Activated CD8-positive, alpha-beta memory T cell treated with anti-CD3 and anti-CD28 coated beads, Interleukin-2, amount 50 U/mL, for 48 hours (primary cell): ENCODE results near the gene TTLL12.

Experiments
- DNase-seq: peaks from one replicate; pipeline ENCODE4 v3.0.0-alpha.2; 2020

TTLL12 gene

DNA sequence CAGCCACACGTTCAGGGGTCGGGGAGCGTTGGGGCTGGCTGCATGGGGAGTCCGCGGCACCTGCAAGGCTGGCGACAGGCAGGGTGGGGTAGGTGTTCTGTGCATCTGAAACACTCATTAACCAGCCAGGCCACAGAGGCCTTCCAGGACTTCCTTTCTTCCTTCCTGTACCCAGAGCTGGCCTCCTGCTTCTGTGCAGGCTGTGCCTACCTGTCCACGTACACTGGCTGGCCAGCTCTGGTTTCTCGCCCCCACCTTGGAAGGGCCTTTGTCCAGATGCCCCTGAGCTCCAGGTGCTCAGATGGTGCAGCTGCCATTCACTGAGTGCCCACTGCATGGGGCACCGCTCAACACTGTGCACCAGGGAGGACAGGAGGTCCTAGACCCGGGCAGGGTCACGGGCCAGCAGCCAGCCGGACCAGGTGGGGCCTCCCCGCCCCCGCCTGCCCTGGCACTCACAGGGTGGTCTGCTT is 15.9 kb downstream of the TTLL12 start:
- DNase-seq, result no peak

DNA sequence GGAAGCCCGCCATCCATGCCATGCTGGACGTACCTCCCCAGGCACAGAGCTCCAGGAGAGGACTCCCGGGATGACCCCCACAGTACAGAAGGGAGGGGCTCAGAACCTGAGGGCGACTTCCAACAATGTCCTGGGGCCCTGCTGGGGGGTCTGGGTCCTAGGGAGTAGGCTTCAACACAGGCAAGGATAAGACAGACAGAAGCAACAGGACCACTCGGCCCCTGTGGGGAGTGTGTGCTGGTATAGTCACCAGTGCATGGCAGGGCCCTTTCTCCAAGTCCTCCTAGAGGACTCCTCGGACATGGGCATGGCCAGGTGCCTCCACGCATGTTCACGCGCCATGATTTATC is 16.8 kb downstream of the TTLL12 start:
- DNase-seq, result no peak

DNA sequence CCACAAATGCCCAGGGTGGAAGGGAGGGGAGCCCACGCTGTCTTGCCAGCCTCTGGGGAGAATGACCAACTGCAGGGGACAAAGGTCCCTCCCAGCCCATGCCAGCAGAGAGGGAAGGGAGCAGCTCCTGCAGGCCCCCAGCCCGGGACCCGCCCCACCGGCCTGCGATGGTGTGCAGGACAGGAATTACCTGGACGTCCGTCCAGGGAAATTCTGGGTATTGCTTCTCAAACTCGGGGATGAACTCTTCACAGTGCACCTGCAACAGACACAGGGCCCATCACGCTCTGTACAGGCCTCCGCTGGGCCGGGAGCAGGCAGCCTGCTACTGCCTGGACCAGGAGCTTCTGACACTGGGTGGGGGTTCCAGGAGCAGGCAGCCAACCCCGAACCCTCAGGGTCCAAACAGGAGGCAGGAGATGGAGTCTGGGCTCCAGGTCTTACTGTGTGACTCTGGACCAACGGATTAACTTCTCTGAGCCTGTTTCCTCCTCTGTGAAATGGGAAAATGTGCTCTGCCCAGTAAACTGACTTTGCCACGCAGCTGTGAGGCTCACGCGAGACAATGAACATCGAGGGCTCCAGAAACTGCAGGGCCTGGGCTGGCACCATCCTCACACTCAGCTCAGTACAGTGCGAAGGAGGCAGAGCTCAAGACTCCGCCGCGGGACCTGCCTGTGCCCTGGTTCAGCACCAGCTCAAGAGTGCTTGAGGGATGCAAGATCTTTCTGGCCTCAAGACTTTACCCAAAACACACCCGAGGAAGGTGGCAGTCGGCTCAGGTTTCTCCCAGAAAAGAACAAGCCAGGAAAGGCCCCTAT is 17.4 kb downstream of the TTLL12 start:
- DNase-seq, result no peak

DNA sequence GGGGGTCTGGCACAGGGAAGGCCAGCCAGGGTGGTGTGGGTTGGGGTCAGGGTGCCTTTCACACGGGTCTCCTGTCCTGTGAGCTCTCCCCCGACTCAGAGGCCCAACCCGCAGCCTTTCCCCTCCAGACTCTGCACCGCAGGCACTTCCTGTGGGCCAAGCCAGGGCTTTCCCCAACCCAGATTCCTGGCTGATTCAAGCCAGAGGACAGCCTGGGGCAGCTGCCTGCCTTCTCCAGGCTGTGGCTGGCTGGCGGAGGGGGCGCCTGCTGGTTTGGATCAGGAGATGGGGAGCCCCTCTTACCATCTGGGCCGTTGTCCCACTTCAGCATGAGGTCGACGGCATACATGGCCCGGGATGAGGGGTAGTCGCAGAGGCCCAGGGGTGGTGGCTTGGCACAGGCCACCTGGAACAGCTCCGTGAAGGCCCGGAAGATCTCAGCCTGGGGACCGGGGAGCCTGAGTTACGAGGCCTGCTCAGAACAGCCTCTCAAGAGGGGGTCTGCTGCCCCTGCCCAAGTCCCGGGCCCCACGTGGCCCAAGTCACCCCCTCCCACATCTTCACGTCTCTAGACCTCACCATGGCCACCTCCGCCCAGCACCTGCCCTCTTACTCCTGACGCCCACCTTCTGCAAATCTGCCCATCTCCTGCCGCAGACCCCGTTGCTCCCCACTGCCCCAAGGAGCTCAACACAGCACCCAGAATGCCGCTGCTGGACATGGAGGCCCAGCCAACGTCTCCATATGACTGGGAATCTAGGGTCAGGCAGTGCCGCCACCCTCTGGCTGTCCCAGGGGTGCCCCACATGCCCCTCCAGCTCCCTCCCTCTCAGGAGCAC is 18.2 kb downstream of the TTLL12 start:
- DNase-seq, result no peak

DNA sequence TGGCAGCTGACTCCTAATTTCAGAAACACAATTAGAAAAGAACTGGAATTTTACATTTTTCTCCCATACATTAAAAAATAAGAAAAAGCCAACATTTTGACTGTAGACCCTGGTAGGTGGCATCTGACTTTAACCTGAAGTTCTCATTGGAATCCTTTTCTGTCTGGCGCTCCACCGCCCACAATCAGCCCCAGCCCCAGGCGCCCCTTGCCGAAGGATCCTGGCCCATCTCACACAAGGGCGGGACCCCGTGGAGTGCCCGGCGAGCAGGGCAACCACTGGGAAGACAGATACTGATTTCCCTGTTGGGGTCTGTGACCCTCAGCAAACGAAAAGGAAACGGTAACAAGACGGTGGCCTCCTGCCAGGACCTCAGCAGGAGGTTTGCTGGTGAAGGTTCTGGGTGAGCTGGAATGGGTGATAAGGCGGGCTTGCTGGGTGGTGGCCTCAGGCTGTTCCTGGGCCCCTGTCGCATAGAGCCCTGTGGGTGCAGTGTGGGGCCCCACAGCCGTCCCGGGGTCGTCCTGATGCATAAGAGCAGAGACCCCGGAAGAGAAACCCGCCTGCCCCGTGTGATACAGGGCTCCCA is 19.8 kb downstream of the TTLL12 start:
- no peak for DNase-seq

DNA sequence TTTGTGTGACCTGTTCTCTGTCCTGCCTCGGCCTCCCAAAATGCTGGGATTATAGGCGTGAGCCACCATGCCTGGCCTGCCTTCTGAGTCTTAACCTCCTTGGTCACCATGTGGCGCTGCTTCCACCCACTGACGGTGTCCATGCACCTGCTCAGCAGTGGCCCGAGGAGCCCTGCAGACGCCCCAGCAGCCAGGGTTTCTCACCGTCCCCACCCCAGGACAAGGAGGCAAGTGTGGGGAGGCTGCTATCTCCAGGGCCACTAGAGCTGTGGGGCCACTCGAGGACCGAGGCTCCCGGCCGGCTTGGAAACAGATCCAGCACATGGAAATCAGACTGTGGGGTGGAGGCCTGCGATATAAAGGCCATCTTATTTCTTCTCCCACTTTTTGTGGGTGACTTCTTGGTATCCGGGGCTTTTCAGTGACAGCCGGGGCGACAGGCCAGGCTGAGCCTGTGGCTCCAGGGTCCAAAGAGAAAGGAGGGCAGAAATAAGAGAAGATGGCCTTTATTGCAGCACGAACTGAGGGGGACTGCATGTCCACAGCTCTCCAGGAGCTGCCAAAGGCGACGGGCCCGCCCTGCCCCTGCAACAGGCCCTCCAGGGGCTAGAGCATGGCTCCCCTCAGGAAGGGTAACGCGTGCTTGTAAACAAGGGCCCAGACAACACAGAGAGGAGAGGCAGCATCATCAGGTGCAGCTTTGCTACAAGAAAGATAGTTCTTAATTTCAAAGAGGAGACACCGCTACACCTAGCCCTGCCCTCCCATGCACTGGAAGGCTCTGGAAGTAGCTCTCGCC is 20.6 kb downstream of the TTLL12 start:
- no peak for DNase-seq

DNA sequence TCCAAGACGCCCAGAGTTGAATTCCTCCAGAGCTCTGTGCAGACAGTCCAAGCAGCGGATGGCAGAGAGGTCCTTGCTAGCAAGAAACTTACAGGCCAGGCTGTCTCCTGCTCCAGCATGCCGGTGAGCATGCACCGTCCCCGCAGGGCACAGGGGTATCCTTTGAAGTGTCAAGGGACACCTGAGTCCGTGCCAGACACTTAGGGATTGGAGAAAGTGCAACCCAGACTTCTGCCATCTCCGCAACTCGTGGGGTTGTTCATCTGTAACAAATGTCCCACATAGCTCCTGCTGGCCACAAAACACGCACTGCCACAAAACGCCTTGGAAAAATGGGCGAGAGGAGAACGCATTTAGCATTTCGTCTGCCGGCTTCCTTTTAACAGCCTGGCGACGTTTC is 22.3 kb downstream of the TTLL12 start:
- no peak for DNase-seq

DNA sequence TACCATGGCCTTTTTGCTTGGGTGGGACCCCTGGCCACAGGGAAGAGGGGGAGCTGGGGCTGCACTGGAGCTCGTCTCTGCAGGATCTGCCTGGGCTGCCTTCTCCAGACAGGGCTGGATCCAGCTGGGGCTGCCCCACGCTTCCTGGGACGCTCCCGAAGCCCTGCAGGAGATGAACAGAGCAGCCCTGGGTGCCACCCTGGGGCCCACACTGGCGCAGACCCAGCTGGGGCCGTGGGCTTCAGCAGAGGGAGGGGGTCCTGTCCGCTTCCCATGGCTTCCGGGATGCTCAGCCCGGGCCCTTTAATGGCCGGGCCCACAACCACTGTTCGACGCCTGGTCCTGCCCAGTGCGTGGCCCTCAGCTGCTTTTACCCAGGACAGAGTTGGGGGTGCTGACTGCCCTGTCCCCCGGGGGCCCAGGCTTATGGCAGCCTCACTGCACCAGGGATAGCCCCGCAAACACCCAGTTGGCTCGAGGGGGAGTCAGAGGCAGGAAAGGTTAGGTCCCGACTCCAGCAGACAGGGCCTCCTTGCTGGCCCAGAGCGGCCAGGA is 23.6 kb downstream of the TTLL12 start:
- DNase-seq, result no peak

DNA sequence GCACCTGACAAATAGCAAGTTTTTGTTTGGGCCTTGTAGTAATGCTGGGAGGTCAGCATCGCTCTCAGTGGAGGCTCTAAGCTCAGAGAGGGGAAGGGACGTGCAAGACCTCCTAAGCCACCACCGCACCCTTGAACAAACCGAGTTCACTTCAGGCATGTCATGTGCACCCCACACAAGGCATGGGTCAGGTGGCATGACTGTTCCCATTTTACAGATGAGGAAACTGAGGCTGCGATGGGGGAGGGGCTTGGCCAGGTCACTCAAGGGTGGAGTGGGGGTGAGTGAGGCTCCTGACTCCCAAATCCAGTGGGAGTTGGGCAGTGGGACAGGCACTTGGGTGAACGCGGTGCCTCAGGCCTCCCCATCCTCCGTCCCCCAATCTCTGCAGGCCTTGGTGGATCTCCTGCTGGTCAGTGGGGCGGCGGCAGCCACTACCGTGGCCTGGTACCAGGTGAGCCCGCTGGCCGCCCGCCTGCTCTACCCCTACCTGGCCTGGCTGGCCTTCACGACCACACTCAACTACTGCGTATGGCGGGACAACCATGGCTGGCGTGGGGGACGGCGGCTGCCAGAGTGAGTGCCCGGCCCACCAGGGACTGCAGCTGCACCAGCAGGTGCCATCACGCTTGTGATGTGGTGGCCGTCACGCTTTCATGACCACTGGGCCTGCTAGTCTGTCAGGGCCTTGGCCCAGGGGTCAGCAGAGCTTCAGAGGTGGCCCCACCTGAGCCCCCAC is 24.4 kb downstream of the TTLL12 start:
- DNase-seq, result no peak

DNA sequence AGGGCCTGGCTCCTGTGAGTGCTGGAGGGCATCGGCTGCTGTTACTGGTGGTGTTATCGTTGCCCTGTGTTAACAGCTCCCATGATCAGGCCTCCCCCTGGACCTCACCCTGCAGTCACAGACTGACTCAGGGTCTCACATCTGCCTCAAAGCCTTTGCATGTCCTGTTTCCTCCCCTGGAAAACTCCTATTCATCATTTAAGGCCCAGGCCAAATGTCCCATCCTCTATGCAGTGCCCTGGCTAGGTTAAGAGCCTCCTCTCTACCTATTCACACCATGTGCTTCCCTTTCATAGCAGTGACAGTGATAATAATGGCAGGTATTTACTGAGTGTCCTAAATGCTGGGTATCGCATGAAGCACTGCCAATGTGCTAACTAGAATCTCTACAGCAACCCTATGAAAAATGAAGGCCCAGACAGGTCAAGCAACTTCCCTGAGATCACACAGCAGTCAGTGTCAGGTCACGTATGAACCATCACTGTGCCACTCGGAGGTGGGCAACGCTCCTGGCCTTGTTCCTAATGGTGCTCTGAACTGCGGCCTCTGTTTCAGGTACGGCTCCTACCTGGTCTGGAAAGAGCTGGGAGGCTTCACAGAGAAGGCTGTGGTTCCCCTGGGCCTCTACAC is 26.3 kb downstream of the TTLL12 start:
- DNase-seq, result no peak

DNA sequence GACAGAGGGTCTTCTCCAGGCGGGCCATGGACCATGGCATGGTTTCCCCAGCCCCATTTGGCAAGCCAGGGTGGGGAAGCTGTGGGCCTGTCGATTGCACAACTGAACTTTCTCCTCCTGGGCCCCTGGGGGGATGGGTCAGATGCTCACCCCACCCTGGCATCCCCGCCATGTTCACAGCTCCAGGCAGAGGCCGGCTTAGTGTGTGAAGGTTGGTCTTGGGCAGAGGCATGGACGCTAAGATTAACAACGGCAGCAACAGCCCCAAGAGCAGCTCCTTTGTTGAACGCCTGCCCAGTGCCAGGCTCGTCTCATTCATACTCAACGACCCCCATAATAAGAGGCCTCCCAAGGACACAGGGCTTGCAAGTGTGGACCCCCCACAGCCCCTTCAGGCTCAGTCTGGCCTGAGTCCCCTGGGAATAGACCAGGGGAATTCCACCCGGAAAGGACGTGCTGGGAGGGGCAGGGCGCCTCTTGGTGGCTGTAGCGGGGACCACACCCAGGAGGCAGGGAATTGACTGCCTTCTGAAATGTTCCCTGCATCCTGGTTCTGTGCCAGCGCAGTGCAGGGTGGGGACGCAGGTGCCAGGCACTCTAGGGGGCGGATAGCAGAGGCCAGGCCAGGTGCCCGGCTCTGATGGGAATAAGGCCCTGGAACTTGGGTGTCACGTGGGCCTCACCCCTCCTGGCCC is 27.3 kb downstream of the TTLL12 start:
- DNase-seq, result no peak

DNA sequence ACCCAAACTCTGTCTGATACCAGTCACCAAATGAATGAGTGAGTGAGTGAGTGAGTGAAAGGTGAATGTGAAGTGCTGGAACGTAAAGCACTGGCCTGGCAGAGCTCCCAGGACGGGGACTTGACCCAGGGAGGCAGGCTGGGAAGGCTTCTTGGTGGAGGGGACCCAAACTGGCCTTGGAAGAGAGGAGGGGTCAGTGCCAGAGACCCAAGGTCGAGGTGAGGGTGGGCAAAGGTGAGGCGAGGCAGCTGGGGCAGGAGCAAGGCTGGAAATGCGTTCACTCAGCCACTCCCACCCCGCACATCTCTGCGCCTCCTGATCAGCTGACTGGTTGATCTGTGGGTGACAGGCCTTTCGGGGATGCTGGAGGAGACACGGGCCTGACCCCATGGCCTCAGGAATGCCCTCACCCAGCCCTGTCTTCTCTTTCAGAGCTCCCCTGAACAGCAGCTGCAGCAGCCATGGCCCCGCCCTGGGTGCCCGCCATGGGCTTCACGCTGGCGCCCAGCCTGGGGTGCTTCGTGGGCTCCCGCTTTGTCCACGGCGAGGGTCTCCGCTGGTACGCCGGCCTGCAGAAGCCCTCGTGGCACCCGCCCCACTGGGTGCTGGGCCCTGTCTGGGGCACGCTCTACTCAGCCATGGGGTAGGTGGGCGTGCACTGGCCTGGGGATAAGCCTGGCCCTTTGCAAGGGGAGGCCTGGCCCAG is 28.0 kb downstream of the TTLL12 start:
- no peak for DNase-seq

DNA sequence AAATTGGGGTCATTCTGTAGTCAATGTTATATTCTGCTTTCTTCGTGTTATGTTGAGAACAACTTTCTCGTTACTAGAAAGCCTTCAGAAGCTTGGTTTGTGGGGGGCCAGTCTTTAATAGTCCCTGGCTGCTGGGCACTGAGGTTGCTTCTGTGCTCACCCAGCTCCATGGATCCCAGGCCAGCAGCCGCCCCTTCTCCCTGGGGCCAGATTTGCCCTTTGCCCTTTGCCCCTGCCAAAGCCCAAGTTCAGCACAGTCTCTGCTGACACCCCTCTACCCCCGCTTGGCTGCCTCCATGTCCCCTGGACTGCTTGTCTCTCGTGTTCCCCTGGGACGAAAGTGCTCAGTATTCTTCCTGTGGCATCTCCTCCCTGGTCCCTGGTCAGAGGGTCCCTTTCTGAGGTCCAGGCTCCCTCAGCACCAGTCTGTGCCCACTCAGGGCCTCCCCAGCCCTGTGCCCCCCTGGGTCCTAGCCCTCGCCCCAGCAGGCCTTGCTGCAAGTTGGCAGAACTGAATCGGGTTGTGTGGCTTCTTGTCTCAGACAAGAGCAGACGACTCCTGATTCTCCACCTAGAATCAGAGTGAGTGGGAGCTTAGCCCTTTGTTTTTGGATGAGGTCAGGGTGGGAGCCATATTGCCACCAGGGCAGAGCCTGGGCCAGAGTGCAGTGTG is 28.9 kb downstream of the TTLL12 start:
- no peak for DNase-seq

DNA sequence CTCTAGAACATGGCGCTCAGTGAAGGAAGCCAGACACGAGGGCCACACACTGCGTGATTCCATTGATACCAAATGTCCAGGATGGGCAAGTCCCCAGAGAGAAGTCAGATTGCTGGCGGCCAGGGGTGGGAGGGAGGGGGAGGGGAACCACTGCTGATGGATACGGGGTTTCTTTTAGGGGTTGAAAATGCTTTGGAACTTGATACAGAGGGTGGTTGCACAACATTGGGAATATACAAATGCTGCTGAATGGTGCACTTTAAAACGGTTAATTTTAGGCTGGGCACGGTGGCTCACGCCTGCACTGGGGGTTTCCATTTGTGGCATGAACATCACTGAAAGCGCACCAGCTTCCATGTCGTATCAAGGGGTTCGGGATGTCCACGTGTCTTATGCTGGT is 30.5 kb downstream of the TTLL12 start:
- DNase-seq, result no peak

DNA sequence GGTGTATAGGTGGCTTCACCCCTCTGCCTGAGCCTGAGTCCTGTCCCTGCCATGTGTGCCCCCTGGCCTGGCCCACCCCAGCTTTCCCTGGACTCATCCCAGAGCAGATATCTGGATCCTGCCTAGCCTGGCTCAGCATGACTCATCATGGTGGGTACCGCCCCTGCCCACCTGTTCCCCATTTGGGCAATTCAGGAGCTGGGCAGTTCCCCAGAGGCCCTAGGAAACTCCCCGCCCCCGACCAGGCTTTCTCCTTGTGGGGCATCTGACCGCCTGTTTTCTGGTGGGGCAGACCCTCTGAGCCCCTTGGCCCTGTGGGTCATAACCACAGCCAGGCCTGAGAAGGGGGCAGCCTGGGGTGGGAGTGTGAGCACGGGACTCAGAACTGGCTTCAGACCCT is 31.1 kb downstream of the TTLL12 start:
- no peak for DNase-seq

DNA sequence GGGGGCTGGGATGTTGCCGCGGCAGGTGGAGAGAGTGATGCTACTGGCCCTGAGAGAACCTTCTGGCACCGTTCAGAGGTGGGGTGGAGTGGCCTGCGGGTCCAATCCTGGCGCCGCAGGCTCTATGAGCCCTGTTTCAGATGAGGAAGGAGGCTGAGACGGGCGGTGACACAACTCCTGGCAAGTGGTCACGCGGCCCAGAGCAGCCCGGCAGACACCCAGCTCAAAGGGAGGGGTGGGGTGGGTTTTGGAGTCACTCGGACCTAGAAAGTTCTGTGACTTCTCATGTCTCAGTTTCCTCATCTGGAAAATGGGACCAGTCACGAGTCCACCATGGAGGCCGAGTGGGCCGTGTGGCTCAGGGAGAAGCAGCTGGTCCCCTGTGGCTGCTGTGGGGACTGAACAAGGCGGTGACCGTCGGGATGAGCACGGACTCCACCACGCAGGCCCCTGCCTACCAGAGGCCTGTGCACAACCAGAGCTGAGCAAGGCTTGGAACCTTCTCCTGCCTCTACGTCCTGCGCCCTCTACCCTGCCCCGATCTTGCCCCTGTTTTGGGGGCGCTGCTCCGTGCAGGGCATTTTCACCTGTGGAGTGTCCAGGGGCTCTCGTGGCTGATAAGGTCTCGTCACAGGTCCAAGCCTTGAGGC is 31.9 kb downstream of the TTLL12 start:
- DNase-seq, result no peak

DNA sequence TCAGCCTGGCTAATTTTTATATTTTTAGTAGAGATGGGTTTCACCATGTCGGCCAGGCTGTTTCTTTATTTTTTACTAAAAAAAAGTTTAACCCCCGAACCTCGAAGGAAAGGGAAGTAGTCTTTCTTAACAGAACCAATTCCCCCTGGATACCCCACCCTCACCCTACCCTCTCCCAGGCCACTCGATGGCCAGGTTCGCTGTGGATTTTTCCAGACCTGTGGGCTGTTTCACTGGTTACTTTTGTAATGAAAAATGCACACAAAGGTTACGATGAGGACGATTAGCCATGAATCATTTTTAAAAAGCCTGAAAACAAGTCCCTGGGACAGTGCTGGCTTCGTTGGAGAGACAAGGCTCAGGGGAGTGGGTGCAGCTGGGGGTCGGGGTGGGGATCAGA is 33.0 kb downstream of the TTLL12 start:
- no peak for DNase-seq

DNA sequence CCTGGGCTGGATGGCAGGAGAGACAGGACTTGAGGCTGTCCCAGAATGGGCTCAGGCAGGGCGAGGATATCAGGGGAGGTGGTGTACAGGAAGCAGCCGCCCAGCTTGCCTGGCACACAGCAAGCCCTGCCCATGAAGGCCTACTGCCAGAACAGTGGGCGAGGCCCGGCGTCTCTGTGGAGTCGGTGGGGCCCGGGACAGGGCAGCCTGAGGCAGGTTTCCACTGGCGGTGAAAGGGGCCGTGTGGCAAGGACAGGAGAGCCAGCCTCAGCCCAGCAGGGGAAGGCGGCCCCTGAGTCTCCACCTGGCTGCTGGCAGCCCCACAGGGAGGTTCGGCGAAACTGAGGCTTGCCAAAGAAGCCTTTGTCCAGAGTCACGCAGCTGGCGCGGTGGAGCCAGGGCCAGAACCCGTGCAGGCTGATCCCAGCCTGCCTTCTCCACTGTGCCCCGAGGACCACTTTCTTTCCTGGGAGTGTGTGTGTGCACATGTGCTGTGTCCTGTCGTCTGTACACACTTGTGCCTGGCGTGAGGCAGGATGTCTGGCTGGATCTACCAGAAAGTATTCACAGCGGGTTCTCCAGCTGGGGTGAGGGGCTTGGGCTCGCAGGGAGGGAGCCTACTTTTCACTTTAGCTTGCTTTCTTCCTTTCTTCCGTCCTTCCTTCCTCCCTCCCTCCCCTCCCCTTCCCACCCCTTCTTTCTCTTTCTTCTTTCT is 34.4 kb downstream of the TTLL12 start:
- peak; percentile 78 for DNase-seq
